Prostate gland (tissue), 2 donors: ENCODE results near the gene UQCRQ. TPM values are rescaled to one million over a fixed set of nuclear protein-coding genes. Genes with fewer than 3 reads are reported as not detected.

ENCODE experiments used
- small RNA-seq, 2 donors: library from RNA; depleted of rRNA; stranded (forward); fragments of <200 nt; gene quantifications; one replicate each; pipeline ENCODE3, GENCODE V24; 2016
- total RNA-seq, 2 donors: library from RNA; depleted of rRNA; stranded (reverse); fragments of >200 nt; gene quantifications; one replicate each; pipeline ENCODE4 v1.1.0, GENCODE V29; 2016

The UQCRQ gene
- total RNA-seq, 2 donors from 2014 or later: 201 to 223 TPM

Small RNA genes lying within 50 kb of the gene (small RNA-seq; reads per million reads assigned to genes)
- gene RNA5SP192: 0 reads per million in 2 donors

Other genes starting within 250 kb of the UQCRQ start
- 1 to 10 TPM in 1 of 2 donors, not detected in 1; 2.3 TPM for gene IL13, start 208.5 kb upstream of the UQCRQ start, total RNA-seq
- gene IL4, start 192.7 kb upstream of the UQCRQ start, total RNA-seq: not detected
- gene KIF3A, start 129.1 kb upstream of the UQCRQ start, total RNA-seq: 10 to 100 TPM in 1 of 2 donors, 1 to 10 TPM in 1; 5.9 to 14.0 TPM
- 1 to 10 TPM in 1 of 2 donors, not detected in 1; 5.9 TPM for gene CCNI2, start 119.2 kb upstream of the UQCRQ start, total RNA-seq
- gene SEPTIN8, start 89.4 kb upstream of the UQCRQ start, total RNA-seq: 10 to 100 TPM; 27.7 to 38.5 TPM
- gene SOWAHA, start 53.3 kb upstream of the UQCRQ start, total RNA-seq: 10 to 100 TPM in 1 of 2 donors, 1 to 10 TPM in 1; 4.1 to 16.7 TPM
- 100 to 1,000 TPM in 1 of 2 donors, 10 to 100 TPM in 1; 62.1 to 364 TPM for gene SHROOM1, start 36.0 kb upstream of the UQCRQ start, total RNA-seq
- gene GDF9, start 173 bp upstream of the UQCRQ start, total RNA-seq: 1 to 10 TPM in 1 of 2 donors, under 1 TPM in 1; 0.09 to 3.2 TPM
- gene LEAP2, start 7.0 kb downstream of the UQCRQ start, total RNA-seq: 1 to 10 TPM in 1 of 2 donors, under 1 TPM in 1; 0.32 to 1.4 TPM
- 100 to 1,000 TPM in 1 of 2 donors, 10 to 100 TPM in 1; 57.2 to 105 TPM for gene AFF4, start 97.0 kb downstream of the UQCRQ start, total RNA-seq
- gene ZCCHC10, start 159.9 kb downstream of the UQCRQ start, total RNA-seq: 10 to 100 TPM in 1 of 2 donors, 1 to 10 TPM in 1; 7.8 to 10.5 TPM
- gene HSPA4, start 185.4 kb downstream of the UQCRQ start, total RNA-seq: 10 to 100 TPM; 51.1 to 73.5 TPM